SK-N-SH (cell line): ENCODE measurements around the gene ZNF775. TPM values are rescaled to one million over a fixed set of nuclear protein-coding genes. Genes with fewer than 3 reads are reported as not detected.

Source experiments
- CTCF ChIA-PET: fragments of 300-600, 350-600 bp; formaldehyde crosslinking; extraction: SDS; loops from one replicate; lab custom pipeline; 2021; lab: Yijun Ruan, JAX
- POLR2A ChIA-PET: fragments of 350-600 bp; sonication (Branson Sonifier 250); formaldehyde crosslinking; extraction: SDS; loops from one replicate; lab custom pipeline; 2020; ENCODE audit warnings: antibody characterized with exemption, inconsistent platforms; lab: Yijun Ruan, JAX
- DNase-seq: peaks from one replicate; pipeline ENCODE4 v3.0.0; 2012
- H2AFZ ChIP-seq: fragments of 200-600 bp; sonication (generic); 2 replicates; pipeline ENCODE4 v1.8.1; 2016; ENCODE audit warnings: antibody characterized with exemption, mild to moderate bottlenecking, low read depth
- H3F3A ChIP-seq: fragments of 200-600 bp; sonication (generic); replicated peaks from 2 replicates; pipeline ENCODE3; 2016; ENCODE audit warnings: antibody characterized with exemption, mild to moderate bottlenecking; ENCODE audit not compliant: insufficient read depth
- H3K27ac ChIP-seq, 2 experiments: fragments of 200-500 bp in 1 of 2; fragments of 200-600 bp in 1 of 2; sonication (Bioruptor generic) in 1 of 2; sonication (generic), shearing (Covaris generic) in 1 of 2; 2 replicates each; pipeline versions ENCODE4 v1.5.1 to v1.6.1; 2014 to 2016; ENCODE audit warnings: low read depth in 2 of 2, inconsistent platforms in 1 of 2, low read length in 1 of 2, mild to moderate bottlenecking in 1 of 2, mixed read lengths in 1 of 2
- H3K27me3 ChIP-seq: fragments of 200-600 bp; sonication (generic), shearing (Covaris generic); 2 replicates; pipeline ENCODE4 v1.6.1; 2016; ENCODE audit warnings: mixed run types; ENCODE audit not compliant: insufficient read depth
- H3K36me3 ChIP-seq, 2 experiments: fragments of 200-500 bp in 1 of 2; fragments of 200-600 bp in 1 of 2; sonication (Bioruptor generic) in 1 of 2; sonication (generic) in 1 of 2; replicated peaks in 1 of 2; 2 replicates each; pipeline versions ENCODE3 to v1.5.1; 2014 to 2016; ENCODE audit warnings: low read length in 1 of 2, mild to moderate bottlenecking in 1 of 2; ENCODE audit not compliant: insufficient read depth in 2 of 2, control insufficient read depth in 1 of 2
- H3K4me1 ChIP-seq, 2 experiments: fragments of 200-500 bp in 1 of 2; fragments of 200-600 bp in 1 of 2; sonication (Bioruptor generic) in 1 of 2; sonication (generic), shearing (Covaris generic) in 1 of 2; 2 replicates each; pipeline versions ENCODE4 v1.5.1 to v1.6.1; 2014 to 2016; ENCODE audit warnings: low read depth in 1 of 2, low read length in 1 of 2, mixed run types in 1 of 2; ENCODE audit not compliant: insufficient read depth in 2 of 2, control insufficient read depth in 1 of 2
- H3K4me2 ChIP-seq: fragments of 200-600 bp; sonication (generic), shearing (Covaris generic); 2 replicates; pipeline ENCODE4 v1.6.1; 2017; ENCODE audit warnings: mixed run types
- H3K4me3 ChIP-seq, 2 experiments: fragments of 200-500 bp in 1 of 2; fragments of 200-600 bp in 1 of 2; sonication (Bioruptor generic) in 1 of 2; sonication (generic), shearing (Covaris generic) in 1 of 2; 2 replicates each; pipeline versions ENCODE4 v1.5.1 to v1.8.1; 2014 to 2016; ENCODE audit warnings: low read depth in 2 of 2, inconsistent platforms in 1 of 2, low read length in 1 of 2, mild to moderate bottlenecking in 1 of 2, mixed read lengths in 1 of 2, moderate library complexity in 1 of 2
- H3K79me2 ChIP-seq: fragments of 200-600 bp; sonication (generic); 2 replicates; pipeline ENCODE4 v1.8.1; 2017; ENCODE audit warnings: mild to moderate bottlenecking; ENCODE audit not compliant: insufficient read depth
- H3K9ac ChIP-seq: fragments of 200-600 bp; sonication (generic); 2 replicates; pipeline ENCODE4 v1.6.1; 2017; ENCODE audit warnings: mixed run types
- H3K9me2 ChIP-seq: fragments of 200-600 bp; sonication (generic); 2 replicates; pipeline ENCODE4 v1.6.1; 2017; ENCODE audit warnings: mixed run types
- H3K9me3 ChIP-seq: fragments of 200-600 bp; sonication (generic); 2 replicates; pipeline ENCODE4 v1.6.1; 2017; ENCODE audit warnings: mixed run types, mild to moderate bottlenecking, moderate library complexity
- H4K20me1 ChIP-seq: fragments of 200-600 bp; sonication (generic); 2 replicates; pipeline ENCODE4 v1.6.1; 2017; ENCODE audit warnings: mild to moderate bottlenecking, mixed run types; ENCODE audit not compliant: insufficient read depth
- ELF1 ChIP-seq: IDR thresholded peaks from 2 replicates; pipeline ENCODE4 v1.4.0; 2012
- EP300 ChIP-seq, 2 experiments: IDR thresholded peaks; 2 replicates each; pipeline versions ENCODE4 v1.4.0 to v1.6.1; 2012; ENCODE audit warnings: borderline replicate concordance in 1 of 2, low read depth in 1 of 2, low read length in 1 of 2
- EZH2phosphoT487 ChIP-seq: fragments of 200-600 bp; sonication (generic); IDR thresholded peaks from 2 replicates; pipeline ENCODE4 v1.6.1; 2017; ENCODE audit warnings: low read depth, mixed run types, mild to moderate bottlenecking, antibody characterized with exemption, moderate library complexity, borderline replicate concordance
- FOSL2 ChIP-seq: IDR thresholded peaks from 2 replicates; pipeline ENCODE4 v1.4.0; 2012; ENCODE audit warnings: low read depth, mild to moderate bottlenecking, moderate library complexity, borderline replicate concordance
- FOXJ3 ChIP-seq: sonication (generic); formaldehyde crosslinking; IDR thresholded peaks from 2 replicates; pipeline ENCODE4 v1.5.1; 2020; ENCODE audit warnings: mild to moderate bottlenecking, missing genetic modification reagents
- FOXM1 ChIP-seq: IDR thresholded peaks from 2 replicates; pipeline ENCODE4 v1.4.0; 2012; ENCODE audit warnings: low read depth, mild to moderate bottlenecking
- MEF2A ChIP-seq: IDR thresholded peaks from 2 replicates; pipeline ENCODE4 v1.4.0; 2012; ENCODE audit warnings: low read depth, borderline replicate concordance
- MXI1 ChIP-seq: IDR thresholded peaks from 2 replicates; pipeline ENCODE4 v1.6.1; 2012; ENCODE audit warnings: mild to moderate bottlenecking, low read depth, low read length, improper control_type of control experiment
- NRF1 ChIP-seq: IDR thresholded peaks from 2 replicates; pipeline ENCODE4 v1.6.1; 2012; ENCODE audit warnings: low read depth, mild to moderate bottlenecking, low read length
- POLR2AphosphoS5 ChIP-seq: IDR thresholded peaks from 2 replicates; pipeline ENCODE4 v1.6.1; 2012; ENCODE audit warnings: low read depth, low read length
- RAD21 ChIP-seq: IDR thresholded peaks from 2 replicates; pipeline ENCODE4 v1.6.1; 2012; ENCODE audit warnings: mild to moderate bottlenecking, low read length
- RCOR1 ChIP-seq: fragments of 150-350 bp; IDR thresholded peaks from 2 replicates; pipeline ENCODE4 v1.6.1; 2017; ENCODE audit warnings: antibody characterized with exemption, low read length
- RFX5 ChIP-seq: IDR thresholded peaks from 2 replicates; pipeline ENCODE4 v1.6.1; 2012; ENCODE audit warnings: mild to moderate bottlenecking, improper control_type of control experiment, low read length
- RXRA ChIP-seq: IDR thresholded peaks from 2 replicates; pipeline ENCODE4 v1.4.0; 2012; ENCODE audit warnings: low read depth, mild to moderate bottlenecking, borderline replicate concordance
- SMC3 ChIP-seq: IDR thresholded peaks from 2 replicates; pipeline ENCODE4 v1.6.1; 2012; ENCODE audit warnings: low read depth, low read length, improper control_type of control experiment
- TAF1 ChIP-seq: IDR thresholded peaks from 2 replicates; pipeline ENCODE4 v1.6.1; 2012; ENCODE audit warnings: low read depth, mild to moderate bottlenecking, low read length, moderate library complexity, borderline replicate concordance
- TEAD4 ChIP-seq: IDR thresholded peaks from 2 replicates; pipeline ENCODE4 v1.4.0; 2012; ENCODE audit warnings: mild to moderate bottlenecking, borderline replicate concordance; ENCODE audit not compliant: insufficient read depth
- YY1 ChIP-seq: IDR thresholded peaks from 2 replicates; pipeline ENCODE4 v1.4.0; 2012; ENCODE audit warnings: low read depth, mild to moderate bottlenecking
- WGBS: methylation state at CpG from one replicate; pipeline ENCODE4 v1.1.6; 2017; ENCODE audit warnings: low lambda C conversion rate; 5-methylcytosine and 5-hydroxymethylcytosine counted together
- polyA plus RNA-seq, 3 experiments: library from polyadenylated mRNA; depleted of rRNA; stranded (reverse); fragments of >200 nt; gene quantifications; 2 replicates each; pipeline ENCODE4 v1.2.3, GENCODE V29; 2012
- TF ChIP-seq, protein P1 (sequence below): IDR thresholded peaks from 2 replicates; pipeline ENCODE4; 2012
- TF ChIP-seq, protein P2 (sequence below): fragments of 150-350 bp; IDR thresholded peaks from 2 replicates; pipeline ENCODE4 v1.6.1; 2017; ENCODE audit warnings: antibody characterized with exemption, low read length, low read depth, borderline replicate concordance
- TF ChIP-seq, protein P3 (sequence below): fragments of 150-350 bp; IDR thresholded peaks from 2 replicates; pipeline ENCODE4 v1.6.1; 2016; ENCODE audit warnings: mild to moderate bottlenecking, low read depth, low read length
- TF ChIP-seq, protein P4 (sequence below): IDR thresholded peaks from 2 replicates; pipeline ENCODE4 v1.4.0; 2012; ENCODE audit warnings: low read depth
- TF ChIP-seq, protein P5 (sequence below): fragments of 200-600 bp; sonication (generic); IDR thresholded peaks from 2 replicates; pipeline ENCODE4 v1.6.1; 2017; ENCODE audit warnings: antibody characterized with exemption, mild to moderate bottlenecking, moderate library complexity

ZNF775 gene
- polyA plus RNA-seq, 1 of the 3 experiments (the other 2 are of a cell fraction) = 5.0 TPM

DNA sequence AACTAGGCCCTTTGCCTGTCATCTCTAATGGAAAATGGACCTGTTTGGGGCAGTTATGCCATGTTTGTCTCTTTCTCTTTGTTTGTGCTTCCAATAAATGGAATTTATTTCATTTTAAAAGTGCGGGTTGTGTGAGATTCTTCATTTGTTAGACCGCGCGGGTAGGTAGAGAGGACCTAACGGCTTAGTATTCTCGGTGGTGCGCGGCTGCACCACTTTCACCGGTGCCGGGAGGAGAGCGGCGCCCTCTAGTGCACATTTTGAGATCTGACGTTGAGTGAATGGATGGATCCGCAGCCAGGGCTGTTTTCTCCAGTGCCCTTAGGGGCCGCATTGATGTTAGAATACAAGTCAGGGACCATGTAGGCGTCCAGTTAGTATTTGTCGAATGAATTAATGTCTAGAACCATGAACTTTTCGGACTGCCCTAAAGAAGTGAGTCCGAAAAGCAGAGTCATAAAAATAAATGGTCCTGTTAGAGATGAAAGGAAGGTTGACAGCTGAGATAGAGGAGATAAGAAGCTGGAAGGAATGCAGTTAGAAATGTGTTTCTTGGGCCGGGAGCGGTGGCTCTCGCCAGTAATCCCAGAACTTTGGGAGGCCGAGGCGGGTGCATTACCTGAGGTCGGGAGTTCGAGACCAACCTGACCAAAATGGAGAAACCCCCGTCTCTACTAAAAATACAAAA, 42.0 kb downstream of the ZNF775 start:
- CTCF ChIA-PET = interaction anchor here (0.6 to 3.8 kb wide), 23 partner anchors 9 to 656 kb away, joined by 3 to 20 read pairs (median 5); partner anchors contain the start of genes RARRES2 and REPIN1

More for the DNA sequence above, 42.0 kb downstream of the ZNF775 start:
- POLR2A ChIA-PET = interaction anchor here (1.3 kb wide), 1 partner anchor 52 kb away, joined by 3 read pairs; no protein-coding TSS in a partner anchor
- H3K4me3 ChIP-seq = peak overlapping the region in 1 of 2 experiments; percentile 33; a peak in 1 of 4 replicates
- H2AFZ ChIP-seq = peak overlapping the region; percentile 94
- H3F3A ChIP-seq = no peaks in the 10 kb centered on the region
- DNase-seq = peak; percentile 92
- no peak overlapping the region for H3K27ac ChIP-seq
- no peak overlapping the region for H3K9ac ChIP-seq
- no peaks in the 10 kb centered on the region for H3K27me3 ChIP-seq
- no peaks in the 10 kb centered on the region for H3K9me2 ChIP-seq
- no peaks in the 10 kb centered on the region for H3K36me3 ChIP-seq
- WGBS = 13% methylated on average over 27 of the region's 27 CpGs
- TF ChIP-seq, protein P1, sequence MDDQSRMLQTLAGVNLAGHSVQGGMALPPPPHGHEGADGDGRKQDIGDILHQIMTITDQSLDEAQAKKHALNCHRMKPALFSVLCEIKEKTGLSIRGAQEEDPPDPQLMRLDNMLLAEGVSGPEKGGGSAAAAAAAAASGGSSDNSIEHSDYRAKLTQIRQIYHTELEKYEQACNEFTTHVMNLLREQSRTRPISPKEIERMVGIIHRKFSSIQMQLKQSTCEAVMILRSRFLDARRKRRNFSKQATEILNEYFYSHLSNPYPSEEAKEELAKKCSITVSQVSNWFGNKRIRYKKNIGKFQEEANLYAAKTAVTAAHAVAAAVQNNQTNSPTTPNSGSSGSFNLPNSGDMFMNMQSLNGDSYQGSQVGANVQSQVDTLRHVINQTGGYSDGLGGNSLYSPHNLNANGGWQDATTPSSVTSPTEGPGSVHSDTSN = no peak
- TF ChIP-seq POLR2AphosphoS5 (no peak), RAD21 (peak; percentile 95), SMC3 (peak; percentile 95), RCOR1 (0 out of 2 replicates have a peak, but pooled peaks have one; percentile 46), TAF1 (no peak), YY1 (no peak), FOSL2 (no peak), NRF1 (peak; percentile 39; the same call in 1 of the 2 replicates), EP300 (IDR thresholded peaks at IDR 0.05; ENCODE audit: borderline replicate concordance in 1 of 2, low read depth in 1 of 2, low read length in 1 of 2) (no peak), TEAD4 (no peak), MEF2A (no peak), RFX5 (no peak), FOXJ3 (CRISPR knock-in tag) (no peak), ELF1 (no peak), MXI1 (no peak), RXRA (no peak), EZH2phosphoT487 (no peak), FOXM1 (no peak)
- TF ChIP-seq, protein P2, sequence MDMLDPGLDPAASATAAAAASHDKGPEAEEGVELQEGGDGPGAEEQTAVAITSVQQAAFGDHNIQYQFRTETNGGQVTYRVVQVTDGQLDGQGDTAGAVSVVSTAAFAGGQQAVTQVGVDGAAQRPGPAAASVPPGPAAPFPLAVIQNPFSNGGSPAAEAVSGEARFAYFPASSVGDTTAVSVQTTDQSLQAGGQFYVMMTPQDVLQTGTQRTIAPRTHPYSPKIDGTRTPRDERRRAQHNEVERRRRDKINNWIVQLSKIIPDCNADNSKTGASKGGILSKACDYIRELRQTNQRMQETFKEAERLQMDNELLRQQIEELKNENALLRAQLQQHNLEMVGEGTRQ = no peak
- TF ChIP-seq, protein P3, sequence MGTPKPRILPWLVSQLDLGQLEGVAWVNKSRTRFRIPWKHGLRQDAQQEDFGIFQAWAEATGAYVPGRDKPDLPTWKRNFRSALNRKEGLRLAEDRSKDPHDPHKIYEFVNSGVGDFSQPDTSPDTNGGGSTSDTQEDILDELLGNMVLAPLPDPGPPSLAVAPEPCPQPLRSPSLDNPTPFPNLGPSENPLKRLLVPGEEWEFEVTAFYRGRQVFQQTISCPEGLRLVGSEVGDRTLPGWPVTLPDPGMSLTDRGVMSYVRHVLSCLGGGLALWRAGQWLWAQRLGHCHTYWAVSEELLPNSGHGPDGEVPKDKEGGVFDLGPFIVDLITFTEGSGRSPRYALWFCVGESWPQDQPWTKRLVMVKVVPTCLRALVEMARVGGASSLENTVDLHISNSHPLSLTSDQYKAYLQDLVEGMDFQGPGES = no peak
- TF ChIP-seq, protein P4, sequence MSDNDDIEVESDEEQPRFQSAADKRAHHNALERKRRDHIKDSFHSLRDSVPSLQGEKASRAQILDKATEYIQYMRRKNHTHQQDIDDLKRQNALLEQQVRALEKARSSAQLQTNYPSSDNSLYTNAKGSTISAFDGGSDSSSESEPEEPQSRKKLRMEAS = 0 out of 2 replicates have a peak, but pooled peaks have one; percentile 27
- TF ChIP-seq, protein P5, sequence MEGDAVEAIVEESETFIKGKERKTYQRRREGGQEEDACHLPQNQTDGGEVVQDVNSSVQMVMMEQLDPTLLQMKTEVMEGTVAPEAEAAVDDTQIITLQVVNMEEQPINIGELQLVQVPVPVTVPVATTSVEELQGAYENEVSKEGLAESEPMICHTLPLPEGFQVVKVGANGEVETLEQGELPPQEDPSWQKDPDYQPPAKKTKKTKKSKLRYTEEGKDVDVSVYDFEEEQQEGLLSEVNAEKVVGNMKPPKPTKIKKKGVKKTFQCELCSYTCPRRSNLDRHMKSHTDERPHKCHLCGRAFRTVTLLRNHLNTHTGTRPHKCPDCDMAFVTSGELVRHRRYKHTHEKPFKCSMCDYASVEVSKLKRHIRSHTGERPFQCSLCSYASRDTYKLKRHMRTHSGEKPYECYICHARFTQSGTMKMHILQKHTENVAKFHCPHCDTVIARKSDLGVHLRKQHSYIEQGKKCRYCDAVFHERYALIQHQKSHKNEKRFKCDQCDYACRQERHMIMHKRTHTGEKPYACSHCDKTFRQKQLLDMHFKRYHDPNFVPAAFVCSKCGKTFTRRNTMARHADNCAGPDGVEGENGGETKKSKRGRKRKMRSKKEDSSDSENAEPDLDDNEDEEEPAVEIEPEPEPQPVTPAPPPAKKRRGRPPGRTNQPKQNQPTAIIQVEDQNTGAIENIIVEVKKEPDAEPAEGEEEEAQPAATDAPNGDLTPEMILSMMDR = peak; percentile 99
- no peaks in the 10 kb centered on the region for H3K9me3 ChIP-seq
- no peak overlapping the region; the same call in 1 of the 2 replicates for H3K4me2 ChIP-seq
- no peaks in the 10 kb centered on the region for H3K79me2 ChIP-seq
- H4K20me1 ChIP-seq = no peaks in the 10 kb centered on the region
- no peaks in the 10 kb centered on the region for H3K4me1 ChIP-seq
